Measurements from ENCODE around the gene ACAN. TPM values are rescaled to one million over a fixed set of nuclear protein-coding genes. Genes with fewer than 3 reads are reported as not detected.

Gene ACAN
- total RNA-seq, 4 donors from 2014 or later: 0.85 to 6.9 TPM; not detected in 2

GRCh38 chr15:88900309-88900981 lies 97.2 kb downstream of the ACAN start:
- H3K4me1 ChIP-seq: peaks cover 0 to 12% of the 10 kb centered on the region in 2 donors
- H3K27ac ChIP-seq: no peak overlapping the region
- TF ChIP-seq POLR2A (IDR thresholded peaks at IDR 0.05) (no peak), CTCF (IDR thresholded peaks at IDR 0.05) (no peak)
- no peaks in the 10 kb centered on the region for H3K36me3 ChIP-seq
- intact Hi-C loops (cut with DNase I; ENCODE audit: low total_unique reads): loop anchor here (10.0 kb wide), 2 partner anchors 274 to 276 kb away; partner anchors contain the start of gene AEN
- H3K4me3 ChIP-seq: no peak overlapping the region
- no peaks in the 10 kb centered on the region for H3K27me3 ChIP-seq
- no peaks in the 10 kb centered on the region for H3K9me3 ChIP-seq
- DNase-seq: no peak

DNA sequence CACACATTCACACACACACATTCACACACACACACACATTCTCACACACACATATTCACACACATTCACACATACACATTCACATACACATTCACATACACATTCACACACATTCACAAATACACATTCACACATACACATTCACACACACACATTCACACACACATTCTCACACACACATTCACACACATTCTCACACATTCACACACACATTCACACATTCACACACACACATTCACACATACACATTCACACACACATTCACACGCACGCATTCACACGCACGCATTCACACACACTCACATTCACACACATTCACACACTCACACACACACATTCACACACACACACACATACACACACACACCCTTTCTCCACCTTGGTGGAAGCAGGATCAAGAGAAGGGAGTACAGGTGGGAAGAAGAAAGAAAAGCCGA lies 97.8 kb downstream of the ACAN start:
- H3K9me3 ChIP-seq: no peaks in the 10 kb centered on the region
- no peak overlapping the region for H3K4me3 ChIP-seq
- DNase-seq: no peak
- TF ChIP-seq CTCF (IDR thresholded peaks at IDR 0.05): no peak
- no peak for TF ChIP-seq POLR2A (IDR thresholded peaks at IDR 0.05)
- intact Hi-C loops (cut with DNase I; ENCODE audit: low total_unique reads): loop anchor here (10.0 kb wide), 2 partner anchors 274 to 276 kb away; partner anchors contain the start of gene AEN
- H3K27me3 ChIP-seq: no peaks in the 10 kb centered on the region
- no peaks in the 10 kb centered on the region for H3K36me3 ChIP-seq
- H3K27ac ChIP-seq: no peak overlapping the region
- H3K4me1 ChIP-seq: peaks cover 0 to 16% of the 10 kb centered on the region in 2 donors

GRCh38 chr15:88901508-88902220 lies 98.4 kb downstream of the ACAN start:
- intact Hi-C loops (cut with DNase I; ENCODE audit: low total_unique reads): loop anchor here (10.0 kb wide), 2 partner anchors 273 to 277 kb away; partner anchors contain the start of gene AEN
- H3K4me1 ChIP-seq: peaks cover 0 to 16% of the 10 kb centered on the region in 2 donors
- DNase-seq: no peak
- no peaks in the 10 kb centered on the region for H3K27me3 ChIP-seq
- H3K36me3 ChIP-seq: no peaks in the 10 kb centered on the region
- TF ChIP-seq POLR2A (IDR thresholded peaks at IDR 0.05) (no peak), CTCF (IDR thresholded peaks at IDR 0.05) (no peak)
- H3K4me3 ChIP-seq: no peak overlapping the region
- no peaks in the 10 kb centered on the region for H3K9me3 ChIP-seq
- H3K27ac ChIP-seq: no peak overlapping the region

DNA sequence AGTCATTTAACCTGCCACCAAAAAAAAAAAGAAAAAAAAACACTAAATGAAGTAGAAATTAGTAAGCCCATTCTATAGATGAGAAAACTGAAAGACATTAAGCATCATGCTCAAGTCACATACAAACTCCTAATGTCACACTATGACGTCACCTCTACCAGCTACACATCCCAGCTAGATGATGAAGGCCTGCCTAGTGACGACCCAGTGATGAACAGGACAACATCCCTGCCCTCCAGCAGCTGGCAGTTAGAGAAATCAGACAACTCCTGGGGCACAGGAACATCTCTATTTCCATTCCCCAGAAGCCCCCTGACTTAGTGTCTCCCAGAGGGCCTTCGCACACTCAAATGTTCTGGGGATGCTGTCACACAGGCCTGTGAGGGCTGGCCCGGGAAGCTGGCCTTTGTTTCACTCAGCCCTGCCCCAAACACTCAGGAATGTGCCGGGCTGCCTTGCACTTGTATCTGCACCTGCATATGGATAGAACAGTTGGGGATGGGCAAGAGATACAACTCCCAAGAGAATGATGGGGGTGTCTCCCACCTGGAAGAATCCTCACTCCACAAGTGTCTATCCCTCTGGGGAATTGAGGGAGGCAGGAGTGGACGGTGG lies 99.1 kb downstream of the ACAN start:
- H3K9me3 ChIP-seq: no peaks in the 10 kb centered on the region
- H3K27ac ChIP-seq: no peak overlapping the region
- H3K27me3 ChIP-seq: no peaks in the 10 kb centered on the region
- H3K4me1 ChIP-seq: peaks cover 0 to 23% of the 10 kb centered on the region in 2 donors
- no peak overlapping the region for H3K4me3 ChIP-seq
- no peak for TF ChIP-seq CTCF (IDR thresholded peaks at IDR 0.05)
- no peak for TF ChIP-seq POLR2A (IDR thresholded peaks at IDR 0.05)
- intact Hi-C loops (cut with DNase I; ENCODE audit: low total_unique reads): loop anchor here (10.0 kb wide), 2 partner anchors 272 to 278 kb away; partner anchors contain the start of gene AEN
- DNase-seq: no peak
- H3K36me3 ChIP-seq: no peaks in the 10 kb centered on the region

All from uterus (tissue), 4 donors.